DOHH2 (cell line): ENCODE results near the gene RAD51B.

Experiments used
- EZH2phosphoT487 ChIP-seq: fragments of 200-600 bp; sonication (generic); IDR thresholded peaks from 2 replicates; pipeline ENCODE4 v1.6.1; 2017; ENCODE audit warnings: borderline replicate concordance, mild to moderate bottlenecking, antibody characterized with exemption, low read length, moderate library complexity, mixed read lengths
- TF ChIP-seq, protein P1 (sequence below): fragments of 200-600 bp; sonication (generic); IDR thresholded peaks from one replicate; pipeline ENCODE4 v1.5.1; 2014; ENCODE audit warnings: antibody characterized with exemption, mild to moderate bottlenecking, low read depth, low read length; ENCODE audit not compliant: poor library complexity, severe bottlenecking

DNA sequence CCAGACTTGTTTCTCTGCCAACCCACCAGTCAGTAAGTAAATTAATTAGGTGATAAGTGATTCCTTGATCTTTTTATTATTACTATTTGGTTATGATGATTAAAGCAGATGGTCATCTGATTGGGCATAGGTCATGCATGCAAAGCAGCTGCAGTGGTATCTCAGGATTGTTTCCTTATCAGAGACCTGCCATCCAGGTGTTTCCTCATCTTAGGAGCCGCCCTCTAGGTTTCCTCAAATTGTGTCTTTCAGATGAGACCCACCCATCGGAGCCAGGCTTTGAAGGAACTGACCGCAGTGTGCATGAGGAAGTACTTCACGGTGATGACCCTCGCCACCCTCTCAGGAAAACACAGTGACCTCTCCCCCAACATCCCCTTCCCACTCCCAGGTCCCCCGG lies 910.0 kb downstream of the RAD51B start:
- TF ChIP-seq, protein P1, sequence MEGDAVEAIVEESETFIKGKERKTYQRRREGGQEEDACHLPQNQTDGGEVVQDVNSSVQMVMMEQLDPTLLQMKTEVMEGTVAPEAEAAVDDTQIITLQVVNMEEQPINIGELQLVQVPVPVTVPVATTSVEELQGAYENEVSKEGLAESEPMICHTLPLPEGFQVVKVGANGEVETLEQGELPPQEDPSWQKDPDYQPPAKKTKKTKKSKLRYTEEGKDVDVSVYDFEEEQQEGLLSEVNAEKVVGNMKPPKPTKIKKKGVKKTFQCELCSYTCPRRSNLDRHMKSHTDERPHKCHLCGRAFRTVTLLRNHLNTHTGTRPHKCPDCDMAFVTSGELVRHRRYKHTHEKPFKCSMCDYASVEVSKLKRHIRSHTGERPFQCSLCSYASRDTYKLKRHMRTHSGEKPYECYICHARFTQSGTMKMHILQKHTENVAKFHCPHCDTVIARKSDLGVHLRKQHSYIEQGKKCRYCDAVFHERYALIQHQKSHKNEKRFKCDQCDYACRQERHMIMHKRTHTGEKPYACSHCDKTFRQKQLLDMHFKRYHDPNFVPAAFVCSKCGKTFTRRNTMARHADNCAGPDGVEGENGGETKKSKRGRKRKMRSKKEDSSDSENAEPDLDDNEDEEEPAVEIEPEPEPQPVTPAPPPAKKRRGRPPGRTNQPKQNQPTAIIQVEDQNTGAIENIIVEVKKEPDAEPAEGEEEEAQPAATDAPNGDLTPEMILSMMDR, result no peak
- no peak for TF ChIP-seq EZH2phosphoT487
